ENCODE data around the gene CAMTA1. TPM values are rescaled to one million over a fixed set of nuclear protein-coding genes. Genes with fewer than 3 reads are reported as not detected.

The CAMTA1 gene
- polyA plus RNA-seq, 1 of the 3 experiments (the other 2 are of a cell fraction), result 63.1 TPM

DNA sequence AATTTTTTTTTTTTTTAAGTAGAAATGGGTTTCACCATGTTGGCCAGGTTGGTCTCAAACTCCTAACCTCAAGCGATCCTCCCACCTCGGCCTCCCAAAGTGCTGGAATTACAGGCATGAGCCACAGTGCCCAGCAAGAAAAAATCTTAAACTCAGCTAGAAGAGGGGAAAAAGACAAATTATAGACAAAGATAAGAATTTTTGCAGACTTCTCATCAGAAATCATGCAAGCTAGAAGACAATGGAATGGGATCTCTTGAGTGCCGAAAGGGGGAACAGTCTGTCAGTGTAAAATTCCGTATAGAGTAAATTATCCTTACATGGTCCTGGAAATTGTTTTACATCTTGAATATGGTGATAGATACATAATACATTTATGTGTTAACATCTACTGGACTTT, 294.4 kb downstream of the CAMTA1 start:
- Histone ChIP-seq H3K27me3 (ENCODE audit: insufficient read depth) (no peaks in the 10 kb centered on the region), H3F3A (replicated peaks; ENCODE audit: insufficient read depth) (no peaks in the 10 kb centered on the region), H3K36me3 (replicated peaks in 1 of 2; ENCODE audit: control insufficient read depth in 1 of 2, insufficient read depth in 2 of 2, low read length in 1 of 2) (no peaks in the 10 kb centered on the region), H3K9me2 (no peaks in the 10 kb centered on the region), H3K9me3 (no peaks in the 10 kb centered on the region), H3K4me3 (ENCODE audit: low read depth in 2 of 2, low read length in 1 of 2) (no peak overlapping the region), H3K27ac (ENCODE audit: low read depth in 2 of 2, low read length in 1 of 2) (no peak overlapping the region), H3K79me2 (ENCODE audit: insufficient read depth) (no peaks in the 10 kb centered on the region), H2AFZ (ENCODE audit: low read depth) (no peak overlapping the region), H4K20me1 (ENCODE audit: insufficient read depth) (no peaks in the 10 kb centered on the region), H3K9ac (no peak overlapping the region), H3K4me2 (no peak overlapping the region), H3K4me1 (ENCODE audit: control insufficient read depth in 1 of 2, insufficient read depth in 2 of 2, low read depth in 1 of 2, low read length in 1 of 2) (no peaks in the 10 kb centered on the region; a peak in 1 of 4 replicates)
- 46% methylated on average over 4 of the region's 4 CpGs for WGBS (ENCODE audit: low lambda C conversion rate)
- POLR2A ChIA-PET, result no interaction called here
- DNase-seq, result no peak
- CTCF ChIA-PET, result interaction anchor here (0.6 to 6.5 kb wide), 4 partner anchors 9 to 128 kb away, joined by 3 to 66 read pairs (median 4); no protein-coding TSS in a partner anchor
- no peak for TF ChIP-seq JUND (IDR thresholded peaks at IDR 0.05)
- no peak for TF ChIP-seq NFIC (IDR thresholded peaks at IDR 0.05; ENCODE audit: borderline replicate concordance)
- TF ChIP-seq, protein P1, sequence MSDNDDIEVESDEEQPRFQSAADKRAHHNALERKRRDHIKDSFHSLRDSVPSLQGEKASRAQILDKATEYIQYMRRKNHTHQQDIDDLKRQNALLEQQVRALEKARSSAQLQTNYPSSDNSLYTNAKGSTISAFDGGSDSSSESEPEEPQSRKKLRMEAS (IDR thresholded peaks at IDR 0.05; ENCODE audit: low read depth), result no peak
- TF ChIP-seq FOSL2 (IDR thresholded peaks at IDR 0.05; ENCODE audit: borderline replicate concordance, low read depth), result no peak
- TF ChIP-seq SIN3A (IDR thresholded peaks at IDR 0.05; ENCODE audit: borderline replicate concordance, low read depth, low read length), result no peak
- TF ChIP-seq ELF1 (IDR thresholded peaks at IDR 0.05), result no peak
- no peak for TF ChIP-seq RFX5 (IDR thresholded peaks at IDR 0.05; ENCODE audit: low read length)
- TF ChIP-seq, protein P2, sequence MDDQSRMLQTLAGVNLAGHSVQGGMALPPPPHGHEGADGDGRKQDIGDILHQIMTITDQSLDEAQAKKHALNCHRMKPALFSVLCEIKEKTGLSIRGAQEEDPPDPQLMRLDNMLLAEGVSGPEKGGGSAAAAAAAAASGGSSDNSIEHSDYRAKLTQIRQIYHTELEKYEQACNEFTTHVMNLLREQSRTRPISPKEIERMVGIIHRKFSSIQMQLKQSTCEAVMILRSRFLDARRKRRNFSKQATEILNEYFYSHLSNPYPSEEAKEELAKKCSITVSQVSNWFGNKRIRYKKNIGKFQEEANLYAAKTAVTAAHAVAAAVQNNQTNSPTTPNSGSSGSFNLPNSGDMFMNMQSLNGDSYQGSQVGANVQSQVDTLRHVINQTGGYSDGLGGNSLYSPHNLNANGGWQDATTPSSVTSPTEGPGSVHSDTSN (IDR thresholded peaks at IDR 0.05), result no peak
- TF ChIP-seq MEF2A (IDR thresholded peaks at IDR 0.05; ENCODE audit: borderline replicate concordance, low read depth), result no peak
- no peak for TF ChIP-seq EZH2phosphoT487 (IDR thresholded peaks at IDR 0.05; ENCODE audit: borderline replicate concordance, low read depth)

DNA sequence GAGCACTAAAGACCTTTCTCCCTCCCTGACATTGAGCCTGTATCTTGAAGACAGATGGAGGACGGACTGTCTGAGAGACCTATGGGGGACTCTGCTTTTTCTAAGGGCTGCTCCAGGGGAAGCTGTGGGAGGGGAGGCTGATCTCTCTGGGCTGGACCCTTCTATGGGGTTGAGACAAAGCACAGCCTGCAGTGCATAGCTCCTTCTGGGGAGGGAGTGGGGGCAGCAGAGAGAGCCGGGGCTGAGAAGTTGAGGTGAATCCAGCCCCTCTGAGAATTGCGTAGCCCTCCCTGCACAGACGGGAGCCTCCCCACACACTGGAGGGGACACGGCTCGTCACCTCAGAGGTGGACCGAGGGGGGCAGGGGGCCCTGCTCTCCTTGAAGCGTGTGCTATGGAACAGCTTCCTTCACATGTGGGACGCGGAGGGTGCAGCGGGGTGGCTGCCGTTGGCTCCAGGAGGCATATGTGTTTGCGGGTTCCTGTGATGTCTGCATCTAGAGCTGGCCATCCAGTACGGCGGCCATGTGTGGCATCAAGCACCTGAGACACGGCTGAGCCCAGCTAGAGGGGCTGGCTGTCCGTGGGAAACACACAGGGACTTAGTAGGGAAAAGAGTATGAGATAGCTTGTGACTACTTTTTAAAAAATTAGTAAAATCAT, 299.1 kb downstream of the CAMTA1 start:
- ChIA-PET CTCF (interaction anchor here (0.9 to 6.5 kb wide), 3 partner anchors 14 to 668 kb away, joined by 3 to 66 read pairs (median 7); no protein-coding TSS in a partner anchor), POLR2A (no interaction called here)
- Histone ChIP-seq H3K9me3 (no peaks in the 10 kb centered on the region), H3F3A (replicated peaks; ENCODE audit: insufficient read depth) (no peaks in the 10 kb centered on the region), H3K9me2 (no peaks in the 10 kb centered on the region), H3K36me3 (replicated peaks in 1 of 2; ENCODE audit: control insufficient read depth in 1 of 2, insufficient read depth in 2 of 2, low read length in 1 of 2) (no peaks in the 10 kb centered on the region), H3K4me1 (ENCODE audit: control insufficient read depth in 1 of 2, insufficient read depth in 2 of 2, low read depth in 1 of 2, low read length in 1 of 2) (peaks cover 0 to 5% of the 10 kb centered on the region in 2 experiments; a peak in 1 of 4 replicates), H4K20me1 (ENCODE audit: insufficient read depth) (no peaks in the 10 kb centered on the region), H3K79me2 (ENCODE audit: insufficient read depth) (no peaks in the 10 kb centered on the region), H3K27me3 (ENCODE audit: insufficient read depth) (no peaks in the 10 kb centered on the region), H2AFZ (ENCODE audit: low read depth) (no peak overlapping the region), H3K4me2 (no peak overlapping the region), H3K9ac (no peak overlapping the region), H3K27ac (ENCODE audit: low read depth in 2 of 2, low read length in 1 of 2) (no peak overlapping the region), H3K4me3 (ENCODE audit: low read depth in 2 of 2, low read length in 1 of 2) (no peak overlapping the region)
- no peak for DNase-seq
- 53% methylated on average over 13 of the region's 17 CpGs for WGBS (ENCODE audit: low lambda C conversion rate)
- TF ChIP-seq, protein P3, sequence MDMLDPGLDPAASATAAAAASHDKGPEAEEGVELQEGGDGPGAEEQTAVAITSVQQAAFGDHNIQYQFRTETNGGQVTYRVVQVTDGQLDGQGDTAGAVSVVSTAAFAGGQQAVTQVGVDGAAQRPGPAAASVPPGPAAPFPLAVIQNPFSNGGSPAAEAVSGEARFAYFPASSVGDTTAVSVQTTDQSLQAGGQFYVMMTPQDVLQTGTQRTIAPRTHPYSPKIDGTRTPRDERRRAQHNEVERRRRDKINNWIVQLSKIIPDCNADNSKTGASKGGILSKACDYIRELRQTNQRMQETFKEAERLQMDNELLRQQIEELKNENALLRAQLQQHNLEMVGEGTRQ (IDR thresholded peaks at IDR 0.05; ENCODE audit: borderline replicate concordance, low read depth, low read length), result no peak
- TF ChIP-seq, protein P2 (IDR thresholded peaks at IDR 0.05), result no peak
- TF ChIP-seq, protein P4, sequence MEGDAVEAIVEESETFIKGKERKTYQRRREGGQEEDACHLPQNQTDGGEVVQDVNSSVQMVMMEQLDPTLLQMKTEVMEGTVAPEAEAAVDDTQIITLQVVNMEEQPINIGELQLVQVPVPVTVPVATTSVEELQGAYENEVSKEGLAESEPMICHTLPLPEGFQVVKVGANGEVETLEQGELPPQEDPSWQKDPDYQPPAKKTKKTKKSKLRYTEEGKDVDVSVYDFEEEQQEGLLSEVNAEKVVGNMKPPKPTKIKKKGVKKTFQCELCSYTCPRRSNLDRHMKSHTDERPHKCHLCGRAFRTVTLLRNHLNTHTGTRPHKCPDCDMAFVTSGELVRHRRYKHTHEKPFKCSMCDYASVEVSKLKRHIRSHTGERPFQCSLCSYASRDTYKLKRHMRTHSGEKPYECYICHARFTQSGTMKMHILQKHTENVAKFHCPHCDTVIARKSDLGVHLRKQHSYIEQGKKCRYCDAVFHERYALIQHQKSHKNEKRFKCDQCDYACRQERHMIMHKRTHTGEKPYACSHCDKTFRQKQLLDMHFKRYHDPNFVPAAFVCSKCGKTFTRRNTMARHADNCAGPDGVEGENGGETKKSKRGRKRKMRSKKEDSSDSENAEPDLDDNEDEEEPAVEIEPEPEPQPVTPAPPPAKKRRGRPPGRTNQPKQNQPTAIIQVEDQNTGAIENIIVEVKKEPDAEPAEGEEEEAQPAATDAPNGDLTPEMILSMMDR (IDR thresholded peaks at IDR 0.05), result no peak
- TF ChIP-seq RAD21 (IDR thresholded peaks at IDR 0.05; ENCODE audit: low read length) (no peak), RCOR1 (IDR thresholded peaks at IDR 0.05; ENCODE audit: low read length) (no peak)
- TF ChIP-seq, protein P5, sequence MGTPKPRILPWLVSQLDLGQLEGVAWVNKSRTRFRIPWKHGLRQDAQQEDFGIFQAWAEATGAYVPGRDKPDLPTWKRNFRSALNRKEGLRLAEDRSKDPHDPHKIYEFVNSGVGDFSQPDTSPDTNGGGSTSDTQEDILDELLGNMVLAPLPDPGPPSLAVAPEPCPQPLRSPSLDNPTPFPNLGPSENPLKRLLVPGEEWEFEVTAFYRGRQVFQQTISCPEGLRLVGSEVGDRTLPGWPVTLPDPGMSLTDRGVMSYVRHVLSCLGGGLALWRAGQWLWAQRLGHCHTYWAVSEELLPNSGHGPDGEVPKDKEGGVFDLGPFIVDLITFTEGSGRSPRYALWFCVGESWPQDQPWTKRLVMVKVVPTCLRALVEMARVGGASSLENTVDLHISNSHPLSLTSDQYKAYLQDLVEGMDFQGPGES (IDR thresholded peaks at IDR 0.05; ENCODE audit: low read depth, low read length), result no peak
- TF ChIP-seq, protein P6, sequence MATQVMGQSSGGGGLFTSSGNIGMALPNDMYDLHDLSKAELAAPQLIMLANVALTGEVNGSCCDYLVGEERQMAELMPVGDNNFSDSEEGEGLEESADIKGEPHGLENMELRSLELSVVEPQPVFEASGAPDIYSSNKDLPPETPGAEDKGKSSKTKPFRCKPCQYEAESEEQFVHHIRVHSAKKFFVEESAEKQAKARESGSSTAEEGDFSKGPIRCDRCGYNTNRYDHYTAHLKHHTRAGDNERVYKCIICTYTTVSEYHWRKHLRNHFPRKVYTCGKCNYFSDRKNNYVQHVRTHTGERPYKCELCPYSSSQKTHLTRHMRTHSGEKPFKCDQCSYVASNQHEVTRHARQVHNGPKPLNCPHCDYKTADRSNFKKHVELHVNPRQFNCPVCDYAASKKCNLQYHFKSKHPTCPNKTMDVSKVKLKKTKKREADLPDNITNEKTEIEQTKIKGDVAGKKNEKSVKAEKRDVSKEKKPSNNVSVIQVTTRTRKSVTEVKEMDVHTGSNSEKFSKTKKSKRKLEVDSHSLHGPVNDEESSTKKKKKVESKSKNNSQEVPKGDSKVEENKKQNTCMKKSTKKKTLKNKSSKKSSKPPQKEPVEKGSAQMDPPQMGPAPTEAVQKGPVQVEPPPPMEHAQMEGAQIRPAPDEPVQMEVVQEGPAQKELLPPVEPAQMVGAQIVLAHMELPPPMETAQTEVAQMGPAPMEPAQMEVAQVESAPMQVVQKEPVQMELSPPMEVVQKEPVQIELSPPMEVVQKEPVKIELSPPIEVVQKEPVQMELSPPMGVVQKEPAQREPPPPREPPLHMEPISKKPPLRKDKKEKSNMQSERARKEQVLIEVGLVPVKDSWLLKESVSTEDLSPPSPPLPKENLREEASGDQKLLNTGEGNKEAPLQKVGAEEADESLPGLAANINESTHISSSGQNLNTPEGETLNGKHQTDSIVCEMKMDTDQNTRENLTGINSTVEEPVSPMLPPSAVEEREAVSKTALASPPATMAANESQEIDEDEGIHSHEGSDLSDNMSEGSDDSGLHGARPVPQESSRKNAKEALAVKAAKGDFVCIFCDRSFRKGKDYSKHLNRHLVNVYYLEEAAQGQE (IDR thresholded peaks at IDR 0.05; ENCODE audit: low read depth, low read length), result no peak
